ENCODE data around the gene PRPSAP2.

PRPSAP2 gene

DNA sequence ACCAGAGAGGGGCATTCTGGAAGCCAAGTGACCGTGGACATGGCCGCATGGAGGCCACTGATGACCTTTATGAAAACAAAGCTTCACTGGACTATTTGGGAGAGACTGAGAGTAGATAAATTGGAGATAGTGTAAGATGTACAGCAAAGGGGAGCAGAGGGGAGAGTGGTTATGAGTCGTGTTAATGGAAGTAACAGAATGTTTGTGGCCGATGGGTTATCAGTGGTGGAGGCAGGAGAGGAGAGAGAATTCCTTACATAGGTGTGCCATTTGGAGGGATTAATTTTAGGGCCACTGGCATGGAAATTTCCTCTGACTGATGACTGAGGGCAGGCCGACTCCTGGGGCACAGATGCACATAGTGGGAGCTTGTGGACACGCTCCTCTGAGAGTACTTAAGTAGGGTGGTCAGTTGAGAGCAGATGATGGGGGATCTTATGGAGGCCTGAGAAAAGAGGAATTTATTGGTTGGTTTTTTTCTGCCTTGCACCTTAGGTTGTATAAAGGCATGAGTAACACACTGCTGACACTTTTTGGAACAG lies 19.2 kb downstream of the PRPSAP2 start:
- no peak overlapping the region for H3K27ac ChIP-seq

GRCh38 chr17:18888766-18889290 lies 30.9 kb downstream of the PRPSAP2 start:
- Histone ChIP-seq H3K27me3 (ENCODE audit: insufficient read depth, low read depth) (no peaks in the 10 kb centered on the region), H4K20me1 (ENCODE audit: insufficient read depth) (no peaks in the 10 kb centered on the region), H3K4me2 (no peak overlapping the region), H3K27ac (no peak overlapping the region), H3K9ac (no peak overlapping the region), H3K36me3 (ENCODE audit: insufficient read depth) (no peaks in the 10 kb centered on the region), H3K4me1 (ENCODE audit: low read depth, poor library complexity, severe bottlenecking) (no peaks in the 10 kb centered on the region), H3K79me2 (ENCODE audit: insufficient read depth, low read depth) (no peaks in the 10 kb centered on the region), H3K4me3 (IDR thresholded peaks at IDR 0.05; ENCODE audit: insufficient read depth, low read depth, low read length) (no peak overlapping the region), H2AFZ (ENCODE audit: low read depth) (no peak overlapping the region)
- TF ChIP-seq, protein P1, sequence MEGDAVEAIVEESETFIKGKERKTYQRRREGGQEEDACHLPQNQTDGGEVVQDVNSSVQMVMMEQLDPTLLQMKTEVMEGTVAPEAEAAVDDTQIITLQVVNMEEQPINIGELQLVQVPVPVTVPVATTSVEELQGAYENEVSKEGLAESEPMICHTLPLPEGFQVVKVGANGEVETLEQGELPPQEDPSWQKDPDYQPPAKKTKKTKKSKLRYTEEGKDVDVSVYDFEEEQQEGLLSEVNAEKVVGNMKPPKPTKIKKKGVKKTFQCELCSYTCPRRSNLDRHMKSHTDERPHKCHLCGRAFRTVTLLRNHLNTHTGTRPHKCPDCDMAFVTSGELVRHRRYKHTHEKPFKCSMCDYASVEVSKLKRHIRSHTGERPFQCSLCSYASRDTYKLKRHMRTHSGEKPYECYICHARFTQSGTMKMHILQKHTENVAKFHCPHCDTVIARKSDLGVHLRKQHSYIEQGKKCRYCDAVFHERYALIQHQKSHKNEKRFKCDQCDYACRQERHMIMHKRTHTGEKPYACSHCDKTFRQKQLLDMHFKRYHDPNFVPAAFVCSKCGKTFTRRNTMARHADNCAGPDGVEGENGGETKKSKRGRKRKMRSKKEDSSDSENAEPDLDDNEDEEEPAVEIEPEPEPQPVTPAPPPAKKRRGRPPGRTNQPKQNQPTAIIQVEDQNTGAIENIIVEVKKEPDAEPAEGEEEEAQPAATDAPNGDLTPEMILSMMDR (conservative IDR thresholded peaks at IDR 0.05; ENCODE audit: low read depth, low read length) = no peak

More for the DNA sequence above, 19.2 kb downstream of the PRPSAP2 start:
- no peaks in the 10 kb centered on the region for H3K27me3 ChIP-seq (ENCODE audit: insufficient read depth, low read depth)
- H3K36me3 ChIP-seq (ENCODE audit: insufficient read depth) = no peaks in the 10 kb centered on the region
- H3K4me1 ChIP-seq (ENCODE audit: low read depth, poor library complexity, severe bottlenecking) = no peaks in the 10 kb centered on the region
- H3K9ac ChIP-seq = no peak overlapping the region
- H3K4me3 ChIP-seq (IDR thresholded peaks at IDR 0.05; ENCODE audit: insufficient read depth, low read depth, low read length) = no peak overlapping the region
- no peak overlapping the region for H3K4me2 ChIP-seq
- no peaks in the 10 kb centered on the region for H3K79me2 ChIP-seq (ENCODE audit: insufficient read depth, low read depth)
- H4K20me1 ChIP-seq (ENCODE audit: insufficient read depth) = no peaks in the 10 kb centered on the region
- H2AFZ ChIP-seq (ENCODE audit: low read depth) = no peak overlapping the region
- TF ChIP-seq, protein P1 (conservative IDR thresholded peaks at IDR 0.05; ENCODE audit: low read depth, low read length) = no peak

GRCh38 chr17:18889658-18890057 lies 31.7 kb downstream of the PRPSAP2 start:
- H2AFZ ChIP-seq (ENCODE audit: low read depth) = no peak overlapping the region
- no peaks in the 10 kb centered on the region for H3K36me3 ChIP-seq (ENCODE audit: insufficient read depth)
- no peaks in the 10 kb centered on the region for H3K79me2 ChIP-seq (ENCODE audit: insufficient read depth, low read depth)

DNA sequence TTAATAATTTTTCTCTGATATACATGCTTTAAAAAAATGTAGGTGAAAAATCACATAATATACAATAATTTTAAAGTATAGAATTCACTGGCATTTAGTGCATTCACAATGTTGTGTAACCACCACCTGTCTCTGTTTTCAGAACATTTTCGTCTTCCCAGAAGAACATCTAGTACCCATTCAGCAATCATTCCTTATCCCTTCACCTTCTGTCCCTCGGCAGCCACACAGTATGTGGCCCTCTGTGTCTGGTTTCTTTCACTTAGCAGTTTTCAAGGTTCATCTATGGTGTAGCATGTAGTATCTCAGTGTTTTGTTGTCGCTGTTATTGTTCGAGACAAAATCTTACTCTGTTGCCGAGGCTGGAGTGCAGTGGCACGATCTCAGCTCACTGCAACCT lies 33.6 kb downstream of the PRPSAP2 start:
- Histone ChIP-seq H3K4me3 (IDR thresholded peaks at IDR 0.05; ENCODE audit: insufficient read depth, low read depth, low read length) (no peak overlapping the region), H3K4me1 (ENCODE audit: low read depth, poor library complexity, severe bottlenecking) (no peaks in the 10 kb centered on the region), H2AFZ (ENCODE audit: low read depth) (no peak overlapping the region), H3K27me3 (ENCODE audit: insufficient read depth, low read depth) (no peaks in the 10 kb centered on the region), H3K9ac (no peak overlapping the region), H4K20me1 (ENCODE audit: insufficient read depth) (no peaks in the 10 kb centered on the region), H3K27ac (no peak overlapping the region), H3K4me2 (no peak overlapping the region), H3K79me2 (ENCODE audit: insufficient read depth, low read depth) (no peaks in the 10 kb centered on the region), H3K36me3 (ENCODE audit: insufficient read depth) (no peaks in the 10 kb centered on the region)
- TF ChIP-seq, protein P1 (conservative IDR thresholded peaks at IDR 0.05; ENCODE audit: low read depth, low read length) = no peak

More at GRCh38 chr17:18889658-18890057, 31.7 kb downstream of the PRPSAP2 start:
- Histone ChIP-seq H3K4me1 (ENCODE audit: low read depth, poor library complexity, severe bottlenecking) (no peaks in the 10 kb centered on the region), H3K27ac (no peak overlapping the region), H3K27me3 (ENCODE audit: insufficient read depth, low read depth) (no peaks in the 10 kb centered on the region), H4K20me1 (ENCODE audit: insufficient read depth) (no peaks in the 10 kb centered on the region), H3K4me3 (IDR thresholded peaks at IDR 0.05; ENCODE audit: insufficient read depth, low read depth, low read length) (no peak overlapping the region), H3K9ac (no peak overlapping the region), H3K4me2 (no peak overlapping the region)
- TF ChIP-seq, protein P1 (conservative IDR thresholded peaks at IDR 0.05; ENCODE audit: low read depth, low read length) = no peak
